ENCODE measurements around the gene USP38.

GRCh38 chr4:143241892-143242291 lies 57.2 kb downstream of the USP38 start:
- TF ChIP-seq, protein P1, sequence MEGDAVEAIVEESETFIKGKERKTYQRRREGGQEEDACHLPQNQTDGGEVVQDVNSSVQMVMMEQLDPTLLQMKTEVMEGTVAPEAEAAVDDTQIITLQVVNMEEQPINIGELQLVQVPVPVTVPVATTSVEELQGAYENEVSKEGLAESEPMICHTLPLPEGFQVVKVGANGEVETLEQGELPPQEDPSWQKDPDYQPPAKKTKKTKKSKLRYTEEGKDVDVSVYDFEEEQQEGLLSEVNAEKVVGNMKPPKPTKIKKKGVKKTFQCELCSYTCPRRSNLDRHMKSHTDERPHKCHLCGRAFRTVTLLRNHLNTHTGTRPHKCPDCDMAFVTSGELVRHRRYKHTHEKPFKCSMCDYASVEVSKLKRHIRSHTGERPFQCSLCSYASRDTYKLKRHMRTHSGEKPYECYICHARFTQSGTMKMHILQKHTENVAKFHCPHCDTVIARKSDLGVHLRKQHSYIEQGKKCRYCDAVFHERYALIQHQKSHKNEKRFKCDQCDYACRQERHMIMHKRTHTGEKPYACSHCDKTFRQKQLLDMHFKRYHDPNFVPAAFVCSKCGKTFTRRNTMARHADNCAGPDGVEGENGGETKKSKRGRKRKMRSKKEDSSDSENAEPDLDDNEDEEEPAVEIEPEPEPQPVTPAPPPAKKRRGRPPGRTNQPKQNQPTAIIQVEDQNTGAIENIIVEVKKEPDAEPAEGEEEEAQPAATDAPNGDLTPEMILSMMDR (IDR thresholded peaks at IDR 0.05) = no peak
- no peak for TF ChIP-seq POLR2A (IDR thresholded peaks at IDR 0.05)
